Endothelial cell of umbilical vein (primary cell): ENCODE results near the gene ARPIN.

Experiments used
- CTCF ChIP-seq, 2 donors: IDR thresholded peaks; 1 replicate in 1 of 2; 2 replicates in 1 of 2; pipeline ENCODE4 v1.5.1; 2011; ENCODE audit warnings: low read length in 2 of 2, mild to moderate bottlenecking in 2 of 2, moderate library complexity in 2 of 2, control low read depth in 1 of 2, inconsistent platforms in 1 of 2, low read depth in 1 of 2; ENCODE audit not compliant: insufficient read depth in 1 of 2; ENCODE audit errors: extremely low read depth in 1 of 2
- MAX ChIP-seq: IDR thresholded peaks from 2 replicates; pipeline ENCODE4 v1.6.1; 2011; ENCODE audit not compliant: insufficient read depth, insufficient read length
- MYC ChIP-seq: IDR thresholded peaks from one replicate; pipeline ENCODE4 v1.6.1; 2011; ENCODE audit warnings: mild to moderate bottlenecking, low read depth, low read length
- POLR2A ChIP-seq: IDR thresholded peaks from 2 replicates; pipeline ENCODE4 v1.6.1; 2012; ENCODE audit warnings: low read depth, mild to moderate bottlenecking, control low read depth, low read length
- POLR2AphosphoS5 ChIP-seq: IDR thresholded peaks from 2 replicates; pipeline ENCODE4 v1.6.1; 2012; ENCODE audit warnings: low read depth, mild to moderate bottlenecking, control low read depth, low read length, moderate library complexity; ENCODE audit not compliant: insufficient read depth

DNA sequence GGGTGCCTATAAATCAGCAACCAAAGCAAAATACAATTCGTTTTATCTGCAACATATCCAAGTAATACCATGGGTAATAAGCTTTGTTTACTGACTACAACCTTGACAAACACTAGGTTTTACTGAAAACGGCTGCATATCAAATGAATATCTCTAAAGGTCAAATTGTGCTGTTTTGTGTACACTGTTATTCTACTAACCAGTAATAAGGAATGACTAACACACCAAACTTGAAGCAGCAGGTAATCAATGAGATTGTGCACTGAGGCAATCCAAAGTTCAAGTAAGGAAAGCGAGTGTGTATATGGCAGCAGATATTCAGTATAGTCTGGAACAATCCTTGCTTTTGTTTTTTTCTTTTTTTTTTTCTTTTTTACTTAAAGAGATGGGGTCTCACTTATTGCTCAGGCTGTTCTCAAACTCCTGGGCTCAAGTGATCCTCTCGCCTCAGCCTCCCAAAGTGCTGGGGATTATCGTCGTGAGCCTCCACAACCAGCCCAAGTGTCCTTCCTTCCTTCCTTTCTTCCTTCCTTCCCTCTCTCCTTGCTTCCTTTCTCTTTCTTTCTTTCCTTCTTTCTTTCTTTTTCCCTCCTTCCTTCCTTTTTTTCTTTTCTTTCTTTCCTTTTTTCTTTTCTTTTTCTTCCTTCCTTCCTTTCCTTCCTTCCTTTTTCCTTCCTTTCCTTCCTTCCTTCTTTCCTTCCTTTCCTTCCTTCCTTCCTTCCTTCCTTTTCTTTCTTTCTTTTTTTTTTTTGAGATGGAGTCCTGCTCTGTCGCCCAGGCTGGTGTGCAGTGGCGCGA lies 53.9 kb downstream of the ARPIN start:
- no peak for TF ChIP-seq CTCF (IDR thresholded peaks at IDR 0.05; ENCODE audit: extremely low read depth in 1 of 2, insufficient read depth in 1 of 2, low read depth in 1 of 2, low read length in 2 of 2)
- TF ChIP-seq MYC: no peak
- TF ChIP-seq POLR2A: no peak
- no peak for TF ChIP-seq MAX
- TF ChIP-seq POLR2AphosphoS5: no peak
